GM21526 (cell line): ENCODE data around the gene GMNN.
"Not testable (repeated sequence)": the region's sequence is repeated elsewhere in the genome, so short reads cannot be mapped to it uniquely, and the experiment has no call there.

Experiments
- ATAC-seq: cut with Tn5 transposase; IDR thresholded peaks from one replicate; pipeline ENCODE4 v1.9.1; 2021; ENCODE audit warnings: moderate library complexity; ENCODE audit not compliant: unreplicated experiment, low FRiP score

GMNN gene

GRCh38 chr6:24774696-24775519 is at the start of gene GMNN:
Gene GMNN, plus strand, starts transcription at chr6:24774937. Its CDS starts 2,310 bp downstream, at chr6:24777247.
- ATAC-seq = peak; percentile 93

GRCh38 chr6:24730653-24731052 is 44.1 kb upstream of the GMNN start:
- not testable (repeated sequence) for ATAC-seq

DNA sequence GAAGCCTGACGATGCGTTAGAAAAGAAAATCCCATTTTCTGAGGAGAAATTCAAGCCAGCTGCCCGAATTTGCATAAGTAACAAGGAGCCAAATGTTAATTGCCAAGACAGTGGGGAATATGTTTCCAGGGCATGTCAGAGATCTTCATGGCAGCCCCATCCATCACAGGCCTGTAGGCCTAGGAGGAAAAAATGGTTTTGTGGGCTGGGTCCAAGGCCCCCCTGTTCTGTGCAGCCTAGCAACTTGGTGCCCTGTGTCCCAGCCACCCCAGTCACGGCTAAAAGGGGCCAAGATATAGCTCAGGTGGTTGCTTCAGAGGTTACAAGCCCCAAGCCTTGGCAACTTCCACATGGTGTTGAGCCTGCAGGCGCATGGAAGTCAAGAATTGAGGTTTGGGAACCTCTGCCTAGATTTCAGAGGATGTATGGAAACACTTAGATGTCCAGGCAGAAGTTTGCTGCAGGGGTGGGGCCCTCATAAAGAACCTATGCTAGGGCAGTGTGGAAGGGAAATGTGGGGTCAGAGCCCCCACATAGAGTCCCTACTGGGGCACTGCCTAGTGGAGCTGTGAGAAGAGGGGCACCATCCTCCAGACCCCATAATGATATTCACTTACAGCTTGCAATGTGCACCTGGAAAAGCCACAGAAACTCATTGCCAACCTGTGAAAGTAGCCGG is 43.1 kb upstream of the GMNN start:
- not testable (repeated sequence) for ATAC-seq

DNA sequence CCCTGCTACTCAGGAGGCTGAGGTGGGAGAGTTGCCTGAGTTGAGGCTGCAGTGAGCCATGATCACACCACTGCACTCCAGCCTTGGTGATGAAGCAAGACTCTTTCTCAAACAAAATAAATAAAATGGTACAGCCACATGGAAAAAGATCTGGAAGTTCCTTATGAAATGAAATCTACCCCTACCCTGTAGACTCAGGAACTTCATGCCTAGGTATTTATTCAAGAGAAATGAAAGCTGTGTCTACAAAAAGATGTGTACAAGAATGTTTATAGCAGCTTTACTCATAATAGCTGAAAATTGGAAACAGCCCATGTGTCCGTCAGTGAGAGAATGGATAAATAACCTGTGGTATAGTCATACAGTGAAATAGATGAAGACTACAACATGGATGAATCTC is 40.6 kb upstream of the GMNN start:
- no peak for ATAC-seq

- not testable (repeated sequence) for ATAC-seq
Measured at GRCh38 chr6:24734710-24735109, 40.0 kb upstream of the GMNN start.

DNA sequence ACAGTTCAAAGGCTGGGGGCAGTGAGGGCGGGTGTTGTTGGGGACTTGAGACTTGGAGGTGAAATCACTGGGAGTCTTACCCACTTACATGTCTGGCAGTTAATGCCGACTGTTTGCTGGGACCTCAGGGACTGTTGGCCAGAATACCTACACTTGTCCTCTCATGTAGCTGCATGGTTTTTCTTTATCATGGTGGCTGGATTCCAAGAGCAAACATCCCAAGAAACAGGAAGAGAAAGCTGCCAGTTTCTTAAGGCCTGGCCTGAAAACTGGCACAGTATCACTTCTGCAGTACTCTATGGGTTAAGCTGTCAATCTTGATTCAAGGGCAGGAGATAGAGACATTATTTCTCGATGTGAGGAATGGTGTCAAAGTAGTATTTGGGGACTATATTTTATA is 36.0 kb upstream of the GMNN start:
- ATAC-seq = no peak

- ATAC-seq = no peak
Measured at GRCh38 chr6:24740861-24741260, 33.9 kb upstream of the GMNN start.

DNA sequence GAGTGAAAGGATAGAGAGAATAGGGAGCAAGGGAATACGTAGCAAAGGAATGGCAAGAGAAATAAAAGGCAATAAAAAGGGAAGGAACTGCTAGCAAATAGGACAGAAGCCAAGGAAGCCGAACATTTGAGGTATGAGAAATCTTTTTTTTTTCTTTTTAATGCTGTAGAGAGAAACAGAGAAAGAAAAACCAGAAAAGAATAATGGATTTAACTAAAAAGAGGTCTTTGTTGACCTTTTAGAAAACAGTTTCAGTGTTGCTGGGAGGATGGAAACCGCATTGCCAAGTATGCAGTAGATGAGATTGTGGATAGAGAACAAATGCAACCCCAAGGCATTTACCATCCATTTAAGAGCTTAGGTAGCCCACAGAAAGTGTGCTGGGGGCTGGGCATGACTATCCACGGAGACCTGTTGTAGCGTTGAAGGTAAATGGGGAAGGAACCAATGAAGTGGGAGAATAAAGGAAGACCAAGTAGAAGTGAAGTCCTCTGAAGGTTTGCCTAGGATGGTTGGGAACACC is 32.5 kb upstream of the GMNN start:
- no peak for ATAC-seq

DNA sequence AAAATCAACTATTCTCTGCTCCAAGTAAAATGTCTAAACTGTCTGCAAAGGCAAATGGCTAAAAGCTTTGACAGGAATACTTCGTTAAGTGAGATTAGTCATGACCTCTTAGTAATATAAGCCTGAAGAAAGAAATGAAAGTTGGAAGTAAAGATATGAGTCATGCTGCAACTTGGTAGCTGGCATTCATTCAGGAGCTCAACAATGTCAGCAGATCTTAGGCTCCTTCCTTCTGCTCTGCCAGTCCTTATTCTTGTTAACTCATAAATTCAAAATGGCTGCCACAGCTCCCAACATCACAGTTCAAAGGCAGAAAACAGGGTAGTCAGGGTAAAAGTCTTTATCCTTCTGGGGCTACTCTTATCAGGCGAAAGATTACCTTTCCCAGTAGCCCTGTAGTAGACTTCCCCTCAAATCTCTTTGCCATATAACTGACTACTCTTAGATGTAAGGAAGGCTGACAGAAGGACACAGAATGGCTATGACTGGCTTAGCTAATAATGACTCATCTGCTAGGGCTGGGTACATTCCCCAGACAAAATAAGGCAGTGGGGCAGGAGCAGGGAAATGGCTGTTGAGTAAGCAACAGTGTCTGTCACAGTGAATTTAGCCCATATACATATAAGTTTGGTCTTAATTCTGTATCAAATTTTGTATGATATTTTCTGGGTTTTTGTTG is 31.3 kb upstream of the GMNN start:
- ATAC-seq = peak; percentile 73

DNA sequence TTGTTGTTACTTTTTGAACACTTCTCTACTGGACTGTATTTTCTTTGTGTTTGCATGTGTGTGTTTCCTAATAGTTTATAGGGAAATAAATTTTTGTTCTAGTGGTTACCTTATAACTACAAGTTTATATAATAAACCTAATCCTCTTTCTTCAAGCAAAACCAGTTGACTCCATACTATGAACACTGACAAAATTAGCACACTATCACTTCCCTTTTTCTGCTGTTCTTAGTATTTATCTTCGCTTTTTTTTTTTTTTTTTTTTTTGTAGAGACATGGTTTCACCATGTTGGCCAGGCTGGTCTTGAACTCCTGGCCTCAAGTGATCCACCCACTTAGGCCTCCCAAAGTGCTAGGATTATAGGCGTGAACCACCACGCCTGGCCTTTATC is 30.8 kb upstream of the GMNN start:
- ATAC-seq = peak; percentile 62

GRCh38 chr6:24744911-24745310 is 29.8 kb upstream of the GMNN start:
- ATAC-seq = no peak

DNA sequence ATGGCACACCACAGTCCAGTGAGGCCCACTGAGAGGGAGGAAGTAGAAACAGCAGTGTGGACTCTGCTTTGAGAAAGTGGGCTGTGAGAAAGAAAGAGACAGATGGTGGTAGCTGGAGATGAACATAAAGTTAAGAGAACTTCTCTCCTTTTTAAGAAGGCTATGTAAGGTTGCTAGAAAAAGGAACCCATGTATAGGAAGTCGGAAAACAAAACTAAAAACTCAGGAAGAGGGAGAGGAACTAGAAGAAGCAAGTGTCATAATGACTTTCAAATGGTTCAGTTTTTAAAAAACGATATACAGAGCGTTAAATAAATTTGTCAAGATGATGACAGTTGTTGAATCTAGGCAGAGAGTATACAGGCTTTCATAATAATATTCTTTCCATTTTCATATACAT is 25.4 kb upstream of the GMNN start:
- no peak for ATAC-seq

DNA sequence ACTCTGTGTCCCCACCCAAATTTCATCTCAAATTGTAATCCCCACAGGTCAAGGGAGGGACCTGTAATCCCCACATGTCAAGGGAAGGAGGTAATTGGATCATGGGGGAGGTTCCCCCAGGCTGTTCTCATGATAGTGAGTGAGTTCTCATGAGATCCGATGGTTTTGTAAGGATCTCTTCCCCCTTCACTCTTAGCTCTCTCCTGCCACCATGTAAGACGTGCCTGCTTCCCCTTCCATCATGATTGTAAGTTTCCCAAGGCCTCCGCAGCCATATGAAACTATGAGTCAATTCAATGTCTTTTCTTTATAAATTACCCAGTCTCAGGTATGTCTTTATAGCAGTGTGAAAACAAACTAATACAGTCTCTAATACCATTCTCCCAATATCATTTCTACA is 23.9 kb upstream of the GMNN start:
- ATAC-seq = not testable (repeated sequence)

GRCh38 chr6:24752503-24752902 is 22.2 kb upstream of the GMNN start:
- no peak for ATAC-seq

DNA sequence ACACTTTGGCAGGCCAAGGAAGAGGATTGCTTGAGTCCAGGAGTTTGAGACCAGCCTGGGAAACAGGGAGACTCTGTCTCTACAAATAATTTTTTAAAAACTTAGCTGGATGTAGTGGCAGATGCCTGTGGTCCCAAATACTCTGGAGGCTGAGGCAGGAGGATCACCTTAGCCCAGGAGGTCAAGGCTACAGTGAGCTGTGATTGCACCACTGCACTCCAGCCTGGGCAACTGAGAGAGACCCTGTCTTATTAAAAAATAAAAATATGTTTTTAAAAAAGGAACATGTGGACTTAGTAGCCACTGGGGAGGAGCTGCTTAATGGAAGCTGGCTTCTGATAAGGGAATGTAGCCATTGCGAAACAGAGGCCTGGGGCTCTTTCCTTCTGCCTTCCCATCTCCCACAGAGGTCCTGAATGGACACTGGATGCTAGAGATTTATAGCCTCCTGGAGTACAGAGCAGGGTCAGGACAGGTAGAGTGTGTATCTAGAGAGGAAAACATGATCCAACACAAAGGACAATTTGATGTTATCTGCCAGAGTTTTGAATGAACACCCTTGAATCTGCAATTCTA is 21.7 kb upstream of the GMNN start:
- ATAC-seq = no peak

- no peak for ATAC-seq
Measured at GRCh38 chr6:24753545-24753944, 21.2 kb upstream of the GMNN start.

DNA sequence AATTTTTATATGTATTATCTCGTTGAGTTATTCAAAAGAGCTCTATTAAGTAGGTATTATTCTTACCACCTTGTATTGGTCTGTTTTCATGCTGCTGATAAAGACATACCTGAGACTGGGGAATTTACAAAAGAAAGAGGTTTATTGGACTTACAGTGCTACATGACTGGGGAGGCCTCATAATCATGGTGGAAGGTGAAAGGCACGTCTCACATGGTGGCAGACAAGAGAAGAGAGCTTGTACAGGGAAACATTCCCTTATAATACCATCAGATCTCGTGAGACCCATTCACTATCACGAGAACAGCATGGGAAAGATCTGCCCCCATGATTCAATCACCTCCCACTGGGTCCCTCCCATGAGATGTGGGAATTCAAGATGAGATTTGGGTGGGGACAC is 20.4 kb upstream of the GMNN start:
- ATAC-seq = not testable (repeated sequence)

DNA sequence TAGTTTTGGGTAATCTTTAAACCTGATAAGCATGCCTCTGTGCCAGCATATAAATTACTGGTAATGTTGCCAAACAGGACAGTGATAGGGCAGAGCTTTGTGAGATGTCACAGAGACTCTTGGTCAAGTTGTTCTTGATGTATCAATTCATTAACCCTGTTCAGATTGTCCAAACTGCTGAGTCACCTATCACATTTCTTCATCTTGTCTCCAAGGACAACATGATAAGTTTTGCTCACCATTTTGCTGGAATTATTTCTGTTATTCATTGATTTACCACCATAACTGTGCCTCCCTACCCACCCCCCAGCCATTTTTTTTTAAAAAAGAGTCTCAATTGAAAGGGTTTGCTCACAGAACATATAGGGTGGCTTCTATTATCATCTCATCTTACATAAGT is 19.5 kb upstream of the GMNN start:
- ATAC-seq = no peak

GRCh38 chr6:24757611-24758010 is 17.1 kb upstream of the GMNN start:
- ATAC-seq = no peak

DNA sequence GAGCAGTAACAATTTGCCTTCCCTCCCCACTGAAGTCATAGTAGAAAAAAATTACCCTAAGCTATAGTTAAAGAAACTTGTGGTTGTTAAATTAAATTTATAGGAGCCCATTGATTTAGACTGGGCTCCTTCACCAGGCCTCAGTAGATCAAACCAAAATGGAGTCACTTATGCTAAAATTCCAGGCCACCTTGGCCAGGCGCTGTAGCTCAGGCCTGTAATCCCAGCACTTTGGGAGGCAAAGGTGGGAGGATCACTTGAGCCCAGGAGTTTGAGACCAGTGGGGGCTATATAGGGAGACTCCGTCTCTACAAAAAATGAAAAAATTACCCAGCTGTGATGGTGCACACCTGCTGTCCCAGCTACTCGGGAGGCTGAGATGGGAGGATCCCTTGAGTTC is 15.0 kb upstream of the GMNN start:
- ATAC-seq = no peak

DNA sequence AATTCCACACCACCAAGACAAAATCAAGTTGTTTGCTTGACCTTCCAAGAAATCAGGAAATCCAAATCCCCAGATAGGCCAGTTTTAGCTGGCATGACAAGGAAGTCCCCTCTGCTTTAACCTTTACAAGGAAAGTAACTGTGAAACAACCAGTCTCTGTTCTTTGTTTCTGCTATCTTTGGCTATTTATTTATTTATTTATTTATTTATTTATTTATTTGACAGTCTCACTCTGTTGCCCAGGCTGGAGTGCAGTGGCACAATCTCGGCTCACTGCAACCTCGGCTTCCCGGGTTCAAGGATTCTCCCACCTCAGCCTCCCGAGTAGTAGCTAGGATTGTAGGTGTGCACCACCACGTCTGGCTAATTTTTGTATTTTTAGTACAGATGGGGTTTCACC is 14.5 kb upstream of the GMNN start:
- ATAC-seq = no peak
